GM19372 (cell line): Measurements from ENCODE around the gene PPP1R2.

Experiments used
- ATAC-seq: cut with Tn5 transposase; IDR thresholded peaks from one replicate; pipeline ENCODE4 v1.9.1; 2021; ENCODE audit warnings: mild to moderate bottlenecking, low read depth, moderate library complexity; ENCODE audit not compliant: unreplicated experiment

The PPP1R2 gene

GRCh38 chr3:195568630-195569029 is 25.5 kb upstream of the PPP1R2 start:
- ATAC-seq: no peak

GRCh38 chr3:195566797-195567196 is 23.7 kb upstream of the PPP1R2 start:
- ATAC-seq: no peak

GRCh38 chr3:195565716-195566115 is 22.6 kb upstream of the PPP1R2 start:
- ATAC-seq: no peak

GRCh38 chr3:195563317-195563716 is 20.2 kb upstream of the PPP1R2 start:
- no peak for ATAC-seq

GRCh38 chr3:195559723-195560409 is 16.7 kb upstream of the PPP1R2 start:
- ATAC-seq: no peak

- ATAC-seq: no peak
These were observed 15.5 kb upstream of the PPP1R2 start for GRCh38 chr3:195558602-195559001.

- ATAC-seq: no peak
These were observed 14.2 kb upstream of the PPP1R2 start for GRCh38 chr3:195557322-195557721.

GRCh38 chr3:195556390-195556789 is 13.3 kb upstream of the PPP1R2 start:
- no peak for ATAC-seq

GRCh38 chr3:195555110-195555509 is 12.0 kb upstream of the PPP1R2 start:
- no peak for ATAC-seq

- no peak for ATAC-seq
These were observed 11.3 kb upstream of the PPP1R2 start for GRCh38 chr3:195554458-195554857.

- ATAC-seq: no peak
These were observed 10.1 kb upstream of the PPP1R2 start for GRCh38 chr3:195553268-195553667.

GRCh38 chr3:195551381-195551978 is 8.4 kb upstream of the PPP1R2 start:
- no peak for ATAC-seq

- no peak for ATAC-seq
These were observed 7.6 kb upstream of the PPP1R2 start for GRCh38 chr3:195550723-195551122.

- peak; percentile 78 for ATAC-seq
These were observed 6.9 kb upstream of the PPP1R2 start for GRCh38 chr3:195549931-195550519.

- no peak for ATAC-seq
These were observed 5.9 kb upstream of the PPP1R2 start for GRCh38 chr3:195548987-195549386.

GRCh38 chr3:195548501-195548900 is 5.4 kb upstream of the PPP1R2 start:
- no peak for ATAC-seq

GRCh38 chr3:195548006-195548405 is 4.9 kb upstream of the PPP1R2 start:
- ATAC-seq: no peak

GRCh38 chr3:195546130-195546560 is 3.0 kb upstream of the PPP1R2 start:
- no peak for ATAC-seq

- ATAC-seq: no peak
These were observed 1.5 kb upstream of the PPP1R2 start for GRCh38 chr3:195544634-195545033.

- ATAC-seq: no peak
These were observed 1.1 kb upstream of the PPP1R2 start for GRCh38 chr3:195544230-195544536.

- no peak for ATAC-seq
These were observed 540 bp upstream of the PPP1R2 start for GRCh38 chr3:195543500-195544229.

GRCh38 chr3:195542316-195542697 is 818 bp downstream of the PPP1R2 start:
- ATAC-seq: no peak
